Kidney epithelial cell (primary cell): ENCODE measurements around the gene ANGPTL3. TPM values are rescaled to one million over a fixed set of nuclear protein-coding genes. Genes with fewer than 3 reads are reported as not detected.

Source experiments
- DNase-seq: peaks from one replicate; pipeline ENCODE4 v3.0.0-alpha.2; 2010; ENCODE audit warnings: low read depth
- H3K27me3 ChIP-seq: 2 replicates; pipeline ENCODE4 v1.6.0; 2011; ENCODE audit warnings: low read length; ENCODE audit not compliant: control insufficient read depth, insufficient read depth
- H3K36me3 ChIP-seq: 2 replicates; pipeline ENCODE4 v1.5.1; 2011; ENCODE audit warnings: low read length; ENCODE audit not compliant: control insufficient read depth, insufficient read depth
- H3K4me3 ChIP-seq: 2 replicates; pipeline ENCODE4 v1.5.1; 2011; ENCODE audit warnings: low read depth, mild to moderate bottlenecking, control low read depth, low read length
- total RNA-seq: library from RNA; depleted of rRNA; stranded (reverse); fragments of >200 nt; gene quantifications from 2 replicates; pipeline ENCODE4 v1.2.3, GENCODE V29; 2015
- TF ChIP-seq, protein P1 (sequence below): IDR thresholded peaks from 2 replicates; pipeline ENCODE4 v1.5.1; 2011; ENCODE audit warnings: mild to moderate bottlenecking, moderate library complexity, low read length, control low read depth, inconsistent platforms; ENCODE audit not compliant: insufficient read depth, poor library complexity, severe bottlenecking

The ANGPTL3 gene
- total RNA-seq, 1 donor from 2014 or later = not detected

- no peak for DNase-seq
- Histone ChIP-seq H3K36me3 (no peaks in the 10 kb centered on the region), H3K27me3 (no peaks in the 10 kb centered on the region), H3K4me3 (no peak overlapping the region)
- TF ChIP-seq, protein P1, sequence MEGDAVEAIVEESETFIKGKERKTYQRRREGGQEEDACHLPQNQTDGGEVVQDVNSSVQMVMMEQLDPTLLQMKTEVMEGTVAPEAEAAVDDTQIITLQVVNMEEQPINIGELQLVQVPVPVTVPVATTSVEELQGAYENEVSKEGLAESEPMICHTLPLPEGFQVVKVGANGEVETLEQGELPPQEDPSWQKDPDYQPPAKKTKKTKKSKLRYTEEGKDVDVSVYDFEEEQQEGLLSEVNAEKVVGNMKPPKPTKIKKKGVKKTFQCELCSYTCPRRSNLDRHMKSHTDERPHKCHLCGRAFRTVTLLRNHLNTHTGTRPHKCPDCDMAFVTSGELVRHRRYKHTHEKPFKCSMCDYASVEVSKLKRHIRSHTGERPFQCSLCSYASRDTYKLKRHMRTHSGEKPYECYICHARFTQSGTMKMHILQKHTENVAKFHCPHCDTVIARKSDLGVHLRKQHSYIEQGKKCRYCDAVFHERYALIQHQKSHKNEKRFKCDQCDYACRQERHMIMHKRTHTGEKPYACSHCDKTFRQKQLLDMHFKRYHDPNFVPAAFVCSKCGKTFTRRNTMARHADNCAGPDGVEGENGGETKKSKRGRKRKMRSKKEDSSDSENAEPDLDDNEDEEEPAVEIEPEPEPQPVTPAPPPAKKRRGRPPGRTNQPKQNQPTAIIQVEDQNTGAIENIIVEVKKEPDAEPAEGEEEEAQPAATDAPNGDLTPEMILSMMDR = no peak
Observed at GRCh38 chr1:62613890-62614289, 16.6 kb downstream of the ANGPTL3 start.

GRCh38 chr1:62621907-62622306 lies 24.6 kb downstream of the ANGPTL3 start:
- Histone ChIP-seq H3K36me3 (no peaks in the 10 kb centered on the region), H3K27me3 (no peaks in the 10 kb centered on the region), H3K4me3 (no peak overlapping the region)
- TF ChIP-seq, protein P1 = no peak
- peak; percentile 61 for DNase-seq

- no peak for DNase-seq
- Histone ChIP-seq H3K36me3 (peaks cover under 1% of the 10 kb centered on the region), H3K4me3 (no peak overlapping the region), H3K27me3 (no peaks in the 10 kb centered on the region)
- TF ChIP-seq, protein P1 = no peak
Observed at GRCh38 chr1:62625415-62625814, 28.1 kb downstream of the ANGPTL3 start.

GRCh38 chr1:62628506-62628905 lies 31.2 kb downstream of the ANGPTL3 start:
- Histone ChIP-seq H3K27me3 (no peaks in the 10 kb centered on the region), H3K4me3 (no peak overlapping the region), H3K36me3 (peaks cover 1% of the 10 kb centered on the region)
- no peak for DNase-seq
- TF ChIP-seq, protein P1 = no peak

- Histone ChIP-seq H3K36me3 (peaks cover 1% of the 10 kb centered on the region), H3K27me3 (no peaks in the 10 kb centered on the region), H3K4me3 (no peak overlapping the region)
- TF ChIP-seq, protein P1 = no peak
- DNase-seq = no peak
Observed at GRCh38 chr1:62637392-62638105, 40.2 kb downstream of the ANGPTL3 start.

GRCh38 chr1:62643283-62643682 lies 46.0 kb downstream of the ANGPTL3 start:
- no peaks in the 10 kb centered on the region for H3K27me3 ChIP-seq
- DNase-seq = no peak
- no peak overlapping the region for H3K4me3 ChIP-seq
- TF ChIP-seq, protein P1 = no peak
- H3K36me3 ChIP-seq = peaks cover 3% of the 10 kb centered on the region
